Peyer's patch (tissue), 4 donors: Measurements from ENCODE around the gene APAF1. TPM values are rescaled to one million over a fixed set of nuclear protein-coding genes. Genes with fewer than 3 reads are reported as not detected.

Source experiments
- DNase-seq, 3 donors: peaks; one replicate each; pipeline ENCODE4 v3.0.0-alpha.2; 2017 to 2019
- H3K27ac ChIP-seq, 4 donors: fragments of 200-600 bp; sonication (generic); one replicate each; pipeline ENCODE4 v1.5.1; 2016 to 2019
- H3K27me3 ChIP-seq, 2 donors: fragments of 200-600 bp; sonication (generic); one replicate each; pipeline ENCODE4 v1.5.1; 2019
- H3K36me3 ChIP-seq, 3 donors: fragments of 200-600 bp; sonication (generic); one replicate each; pipeline ENCODE4 v1.5.1; 2016 to 2019
- H3K4me1 ChIP-seq, 4 donors: fragments of 200-600 bp; sonication (generic); one replicate each; pipeline ENCODE4 v1.5.1; 2016 to 2019
- H3K4me3 ChIP-seq, 4 donors: fragments of 200-600 bp; sonication (generic); 1 replicate in 3 of 4; 2 replicates in 1 of 4; pipeline ENCODE4 v1.5.1; 2016 to 2019; ENCODE audit warnings: mild to moderate bottlenecking in 1 of 4
- H3K9me3 ChIP-seq, 4 donors: fragments of 200-600 bp; sonication (generic); one replicate each; pipeline ENCODE4 v1.5.1; 2016 to 2019; ENCODE audit warnings: mild to moderate bottlenecking in 1 of 4
- POLR2A ChIP-seq, 2 donors: fragments of 450-650 bp; IDR thresholded peaks; one replicate each; pipeline ENCODE4 v1.5.1; 2017; ENCODE audit warnings: antibody characterized with exemption in 2 of 2, mild to moderate bottlenecking in 2 of 2, moderate library complexity in 2 of 2
- total RNA-seq, 4 donors: library from RNA; depleted of rRNA; stranded (reverse); fragments of >200 nt; gene quantifications; one replicate each; pipeline ENCODE4 v1.1.0, GENCODE V29; 2016
- TF ChIP-seq, protein P1 (sequence below), 6 experiments: fragments of 450-650 bp in 4 of 6; fragments of 200-600 bp in 2 of 6; sonication (generic) in 1 of 6; IDR thresholded peaks; one replicate each; pipeline ENCODE4 v1.5.1; 2017 to 2019; ENCODE audit warnings: antibody characterized with exemption in 6 of 6, mild to moderate bottlenecking in 3 of 6, moderate library complexity in 1 of 6

The APAF1 gene
- total RNA-seq, 4 donors from 2014 or later, result 14.7 to 28.9 (median 22.7) TPM

DNA sequence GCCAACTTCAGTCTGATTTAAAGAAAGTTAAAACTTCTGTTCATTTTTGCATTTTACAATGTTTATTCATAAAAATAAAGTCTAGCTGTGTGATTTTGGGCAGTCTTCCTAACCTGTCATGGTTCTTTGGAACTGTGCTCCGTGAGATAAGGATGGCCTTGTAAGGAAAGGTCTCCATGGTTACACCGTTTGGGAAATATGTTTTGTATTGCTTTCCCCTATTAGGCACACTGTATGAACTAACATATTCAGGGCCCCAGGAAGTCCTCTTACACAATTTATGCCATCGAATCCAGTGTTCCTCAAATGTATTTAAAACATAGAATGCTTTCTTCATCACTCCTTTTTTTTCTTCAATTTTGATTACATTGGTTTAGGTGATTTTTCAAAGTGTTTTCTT, 54.5 kb downstream of the APAF1 start:
- Histone ChIP-seq H3K4me3 (no peak overlapping the region), H3K27ac (no peak overlapping the region), H3K9me3 (no peaks in the 10 kb centered on the region), H3K36me3 (peaks cover 0 to 34% (median 0%) of the 10 kb centered on the region in 3 donors), H3K4me1 (no peaks in the 10 kb centered on the region), H3K27me3 (no peaks in the 10 kb centered on the region)
- TF ChIP-seq, protein P1, sequence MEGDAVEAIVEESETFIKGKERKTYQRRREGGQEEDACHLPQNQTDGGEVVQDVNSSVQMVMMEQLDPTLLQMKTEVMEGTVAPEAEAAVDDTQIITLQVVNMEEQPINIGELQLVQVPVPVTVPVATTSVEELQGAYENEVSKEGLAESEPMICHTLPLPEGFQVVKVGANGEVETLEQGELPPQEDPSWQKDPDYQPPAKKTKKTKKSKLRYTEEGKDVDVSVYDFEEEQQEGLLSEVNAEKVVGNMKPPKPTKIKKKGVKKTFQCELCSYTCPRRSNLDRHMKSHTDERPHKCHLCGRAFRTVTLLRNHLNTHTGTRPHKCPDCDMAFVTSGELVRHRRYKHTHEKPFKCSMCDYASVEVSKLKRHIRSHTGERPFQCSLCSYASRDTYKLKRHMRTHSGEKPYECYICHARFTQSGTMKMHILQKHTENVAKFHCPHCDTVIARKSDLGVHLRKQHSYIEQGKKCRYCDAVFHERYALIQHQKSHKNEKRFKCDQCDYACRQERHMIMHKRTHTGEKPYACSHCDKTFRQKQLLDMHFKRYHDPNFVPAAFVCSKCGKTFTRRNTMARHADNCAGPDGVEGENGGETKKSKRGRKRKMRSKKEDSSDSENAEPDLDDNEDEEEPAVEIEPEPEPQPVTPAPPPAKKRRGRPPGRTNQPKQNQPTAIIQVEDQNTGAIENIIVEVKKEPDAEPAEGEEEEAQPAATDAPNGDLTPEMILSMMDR (IDR thresholded peaks at IDR 0.05), result no peak
- TF ChIP-seq POLR2A (IDR thresholded peaks at IDR 0.05), result no peak
- DNase-seq, result no peak

DNA sequence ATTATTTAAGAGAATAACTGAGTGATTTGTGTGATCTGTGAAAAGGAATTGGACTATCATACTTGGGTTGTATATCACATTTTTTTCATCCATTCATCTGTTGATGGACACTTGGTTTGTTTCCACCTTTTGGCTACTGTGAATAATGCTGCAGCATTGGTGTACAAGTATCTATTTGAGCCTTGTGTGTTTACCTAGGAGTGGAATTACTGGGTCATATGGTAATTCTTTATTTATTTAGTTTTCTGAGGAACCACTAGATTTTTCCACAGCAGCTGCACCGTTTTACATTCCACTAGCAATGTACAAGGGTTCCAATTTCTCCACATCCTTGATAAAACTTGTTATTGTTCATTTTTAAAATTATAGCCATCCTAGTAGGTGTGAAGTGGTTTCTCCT, 56.1 kb downstream of the APAF1 start:
- no peak for TF ChIP-seq POLR2A (IDR thresholded peaks at IDR 0.05)
- TF ChIP-seq, protein P1 (IDR thresholded peaks at IDR 0.05), result no peak
- Histone ChIP-seq H3K9me3 (no peaks in the 10 kb centered on the region), H3K4me3 (no peak overlapping the region), H3K27me3 (no peaks in the 10 kb centered on the region), H3K4me1 (no peaks in the 10 kb centered on the region), H3K27ac (no peak overlapping the region), H3K36me3 (peaks cover 0 to 33% (median 0%) of the 10 kb centered on the region in 3 donors)
- DNase-seq, result no peak

DNA sequence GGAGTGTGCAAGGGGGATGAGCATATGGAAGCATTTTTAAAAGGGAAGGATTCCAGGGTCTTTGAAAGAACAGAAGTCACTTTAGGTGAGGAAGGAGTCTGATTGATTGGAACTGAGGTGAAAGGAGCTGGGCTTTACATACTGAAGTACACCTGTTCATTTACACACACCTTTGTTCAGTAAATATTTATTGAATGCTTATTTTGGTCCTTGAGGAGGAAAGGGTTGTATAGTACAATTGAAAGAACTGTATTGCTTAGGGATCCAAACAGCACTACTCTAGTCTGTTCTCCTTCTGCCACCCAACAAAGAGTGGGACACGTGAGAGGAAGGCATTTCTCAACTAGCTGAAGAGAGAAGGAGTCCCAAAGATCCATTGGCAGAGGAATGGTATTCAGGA, 63.9 kb downstream of the APAF1 start:
- no peak for DNase-seq
- Histone ChIP-seq H3K27ac (no peak overlapping the region), H3K27me3 (no peaks in the 10 kb centered on the region), H3K36me3 (peaks cover 0 to 83% (median 0%) of the 10 kb centered on the region in 3 donors), H3K4me3 (no peak overlapping the region), H3K9me3 (no peaks in the 10 kb centered on the region), H3K4me1 (no peaks in the 10 kb centered on the region)
- no peak for TF ChIP-seq POLR2A (IDR thresholded peaks at IDR 0.05)
- TF ChIP-seq, protein P1 (IDR thresholded peaks at IDR 0.05), result no peak

DNA sequence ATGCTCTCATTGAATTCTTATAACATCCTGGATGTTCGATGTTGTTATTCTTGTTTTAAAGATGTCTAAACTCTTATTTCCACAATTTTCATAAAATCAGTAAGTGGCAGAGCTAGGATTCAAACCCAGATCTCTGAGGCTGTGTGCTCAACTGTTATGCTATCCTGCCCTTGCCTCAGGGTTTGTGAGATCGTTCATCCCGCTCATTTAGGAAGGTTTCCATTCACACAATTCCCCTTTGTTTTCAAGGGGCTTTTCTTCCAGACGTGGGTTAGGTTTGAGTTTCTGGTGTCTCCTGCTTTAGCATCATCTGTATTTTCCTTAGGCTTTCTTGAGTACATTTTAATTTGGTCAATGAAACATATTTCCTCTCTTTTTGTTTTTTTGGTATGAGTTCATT, 69.3 kb downstream of the APAF1 start:
- TF ChIP-seq POLR2A (IDR thresholded peaks at IDR 0.05), result no peak
- TF ChIP-seq, protein P1 (IDR thresholded peaks at IDR 0.05), result no peak
- Histone ChIP-seq H3K36me3 (peaks cover 0 to 69% (median 0%) of the 10 kb centered on the region in 3 donors), H3K27ac (no peak overlapping the region)

DNA sequence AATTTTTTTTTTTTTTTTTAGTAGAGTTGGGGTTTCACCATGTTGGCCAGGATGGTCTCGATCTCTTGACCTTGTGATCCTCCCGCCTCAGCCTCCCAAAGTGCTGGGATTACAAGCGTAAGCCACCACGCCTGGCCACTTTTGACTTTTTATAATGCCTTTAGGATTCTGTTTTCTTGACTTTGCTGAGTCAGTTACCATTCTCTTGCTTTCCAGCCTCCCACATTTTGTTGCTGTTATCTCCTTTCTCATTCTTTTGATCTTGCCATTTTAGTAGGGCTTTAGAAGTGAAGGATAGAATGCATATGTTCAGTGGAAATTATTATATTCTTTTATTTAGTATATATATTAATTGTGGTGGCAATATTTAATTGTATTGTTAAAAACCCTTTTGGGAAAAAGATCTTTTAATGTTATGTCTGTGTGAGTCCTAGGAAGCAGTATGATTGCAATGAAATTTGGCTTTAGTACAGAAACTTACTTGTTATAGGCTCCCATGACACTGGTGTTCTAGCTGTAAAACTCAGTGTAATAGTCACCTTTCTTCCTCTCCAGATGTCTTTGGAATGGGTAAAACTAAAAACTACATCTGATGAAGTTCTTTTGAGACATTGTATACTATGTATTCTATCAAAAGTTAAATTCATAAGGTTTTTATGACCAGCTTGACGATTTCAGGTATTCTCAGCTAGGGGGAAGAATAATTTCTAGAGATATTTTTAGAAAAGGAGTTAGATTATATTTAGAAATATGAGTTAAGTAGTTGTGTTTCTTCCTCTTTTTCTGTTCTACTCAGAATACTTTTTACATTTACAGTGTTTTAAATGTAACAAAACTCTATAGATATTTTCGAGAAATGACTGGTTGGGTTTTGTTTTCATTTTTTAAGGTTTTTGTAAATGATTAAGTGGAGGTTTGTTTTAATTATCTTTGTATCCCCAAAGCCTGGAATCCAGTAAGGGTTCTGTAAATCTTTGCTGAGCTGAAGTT, 74.7 kb downstream of the APAF1 start:
- DNase-seq, result no peak
- TF ChIP-seq POLR2A (IDR thresholded peaks at IDR 0.05), result no peak
- TF ChIP-seq, protein P1 (IDR thresholded peaks at IDR 0.05), result no peak
- no peaks in the 10 kb centered on the region for H3K4me1 ChIP-seq
- H3K27me3 ChIP-seq, result no peaks in the 10 kb centered on the region
- H3K36me3 ChIP-seq, result peaks cover 0 to 55% (median 0%) of the 10 kb centered on the region in 3 donors
- H3K4me3 ChIP-seq, result no peak overlapping the region
- H3K9me3 ChIP-seq, result no peaks in the 10 kb centered on the region
- H3K27ac ChIP-seq, result no peak overlapping the region

More for the DNA sequence above, 69.3 kb downstream of the APAF1 start:
- Histone ChIP-seq H3K4me3 (no peak overlapping the region), H3K27me3 (no peaks in the 10 kb centered on the region), H3K4me1 (no peaks in the 10 kb centered on the region), H3K9me3 (no peaks in the 10 kb centered on the region)
- DNase-seq, result no peak
